Activated naive CD8-positive, alpha-beta T cell treated with anti-CD3 and anti-CD28 coated beads, Interleukin-2, amount 10 ng/mL, durations not matched to agents 7 days and 5 days (primary cell): Measurements from ENCODE around the gene TIMM23. TPM values are rescaled to one million over a fixed set of nuclear protein-coding genes. Genes with fewer than 3 reads are reported as not detected.
"Not testable (repeated sequence)": the region's sequence is repeated elsewhere in the genome, so short reads cannot be mapped to it uniquely, and the experiment has no call there.

Experiments used
- ATAC-seq: fragments of 150-1000 bp; cut with Tn5 transposase; one replicate; pipeline ENCODE4 v1.10.0; 2021; ENCODE audit warnings: low read depth, moderate library complexity
- POLR2A ChIA-PET: fragments of 350-600 bp; sonication (Branson Sonifier 250); formaldehyde crosslinking; loops from one replicate; lab custom pipeline; 2021; ENCODE audit warnings: antibody characterized with exemption; lab: Charles Lee
- DNase-seq: peaks from one replicate; pipeline ENCODE4 v3.0.0; 2021
- H3K27ac Mint-ChIP-seq: one replicate; pipeline ENCODE4 v1.8.0; 2022; ENCODE audit warnings: mild to moderate bottlenecking, mixed read lengths
- H3K27me3 Mint-ChIP-seq: one replicate; pipeline ENCODE4 v1.8.0; 2022; ENCODE audit warnings: mild to moderate bottlenecking, moderate library complexity, mixed read lengths
- H3K36me3 Mint-ChIP-seq: one replicate; pipeline ENCODE4 v1.8.0; 2021; ENCODE audit warnings: mild to moderate bottlenecking, mixed read lengths
- H3K4me1 Mint-ChIP-seq: one replicate; pipeline ENCODE4 v1.8.0; 2021; ENCODE audit warnings: mixed read lengths
- H3K4me3 Mint-ChIP-seq: one replicate; pipeline ENCODE4 v1.8.0; 2022; ENCODE audit warnings: mild to moderate bottlenecking, moderate library complexity, mixed read lengths
- H3K9me3 Mint-ChIP-seq: one replicate; pipeline ENCODE4 v1.8.0; 2021; ENCODE audit warnings: mixed read lengths
- total RNA-seq, 2 experiments: library from RNA; stranded (reverse); gene quantifications; one replicate each; pipeline ENCODE4 v1.2.3, GENCODE V29; 2021

TIMM23 gene
- total RNA-seq, 2 experiments from 2014 or later: 42.7 to 43.8 TPM

DNA sequence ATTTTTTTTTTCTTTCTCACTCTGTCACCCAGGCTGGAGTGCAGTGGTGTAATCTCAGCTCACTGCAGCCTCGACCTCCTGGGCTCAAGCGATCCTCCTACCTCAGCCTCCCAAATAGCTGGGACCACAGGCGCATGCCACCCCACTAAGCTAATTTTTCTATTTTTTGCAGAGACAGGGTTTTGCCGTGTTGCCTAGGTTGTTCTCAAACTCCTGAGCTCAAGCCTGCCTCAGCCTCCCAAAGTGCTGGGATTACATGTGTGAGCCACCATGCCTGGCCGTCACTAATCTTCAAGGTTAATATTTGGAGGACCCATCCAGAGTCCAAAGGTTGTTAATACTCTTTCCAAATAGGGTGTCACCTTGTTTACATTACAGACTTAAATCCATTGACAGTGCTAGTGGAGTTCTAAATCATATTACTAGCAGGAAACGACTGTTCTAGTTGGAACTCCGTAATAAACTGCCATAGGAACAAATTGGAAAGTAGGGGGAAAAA, 29.9 kb downstream of the TIMM23 start:
- H3K9me3 Mint-ChIP-seq, POLR2A ChIA-PET, DNase-seq, H3K4me1 Mint-ChIP-seq, ATAC-seq, H3K4me3 Mint-ChIP-seq, H3K27me3 Mint-ChIP-seq, H3K27ac Mint-ChIP-seq: not testable (repeated sequence)
- peaks cover 35% of the 10 kb centered on the region for H3K36me3 Mint-ChIP-seq

DNA sequence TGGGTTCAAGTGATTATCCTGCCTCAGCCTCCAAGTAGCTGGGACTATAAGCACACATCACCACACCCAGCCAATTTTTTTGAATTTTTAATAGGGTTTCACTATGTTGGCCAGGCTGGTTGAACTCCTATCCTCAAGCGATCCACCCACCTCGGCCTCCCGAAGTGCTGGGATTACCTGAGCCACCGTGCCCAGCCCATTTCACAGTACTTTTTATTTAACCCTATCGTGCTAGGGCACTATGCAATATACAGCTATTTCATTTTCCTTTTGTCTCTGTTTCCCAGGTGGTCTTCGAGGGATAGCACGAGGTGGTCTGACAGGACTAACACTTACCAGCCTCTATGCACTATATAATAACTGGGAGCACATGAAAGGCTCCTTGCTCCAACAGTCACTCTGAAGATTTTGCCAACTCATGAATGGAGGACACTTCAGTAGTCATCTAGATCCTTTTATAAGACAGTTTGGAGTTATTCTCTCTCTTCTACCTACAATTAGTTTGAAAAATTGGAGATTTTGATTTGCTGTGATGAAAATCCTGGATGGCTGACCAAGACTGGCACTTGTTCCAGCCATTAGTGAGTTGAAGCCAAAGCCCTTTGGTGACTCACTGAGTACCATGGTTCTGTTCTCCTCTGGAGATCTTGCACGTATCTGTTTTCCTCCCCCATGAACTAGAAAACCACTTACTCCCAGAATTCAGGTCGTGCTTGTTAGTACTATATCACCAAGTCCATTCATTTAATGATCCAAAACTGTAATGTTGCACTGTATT, 30.8 kb downstream of the TIMM23 start:
- no peak overlapping the region for H3K27ac Mint-ChIP-seq
- ATAC-seq: no peak
- no peaks in the 10 kb centered on the region for H3K27me3 Mint-ChIP-seq
- no peak for DNase-seq
- no peaks in the 10 kb centered on the region for H3K9me3 Mint-ChIP-seq
- H3K36me3 Mint-ChIP-seq: peaks cover 33% of the 10 kb centered on the region
- no peak overlapping the region for H3K4me3 Mint-ChIP-seq
- no peaks in the 10 kb centered on the region for H3K4me1 Mint-ChIP-seq
- POLR2A ChIA-PET: no interaction called here

DNA sequence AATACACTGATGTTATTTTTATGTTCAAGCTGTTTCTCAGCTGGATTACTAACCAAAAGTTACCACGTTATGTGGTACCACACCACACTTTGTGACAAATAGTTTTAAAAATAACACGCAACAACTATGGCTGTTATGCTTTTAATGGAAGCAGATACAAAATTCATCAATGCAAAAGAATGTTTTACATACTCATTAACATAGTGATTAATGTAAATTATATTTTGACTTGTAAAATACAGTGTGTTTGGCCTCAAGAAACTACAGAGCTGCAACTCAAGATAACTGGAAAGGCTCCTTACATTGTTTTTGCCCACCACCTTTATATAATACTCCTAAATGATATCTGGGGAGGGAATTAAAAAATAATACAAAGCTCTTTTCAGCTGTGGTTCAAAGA, 32.7 kb downstream of the TIMM23 start:
- no peak overlapping the region for H3K4me3 Mint-ChIP-seq

DNA sequence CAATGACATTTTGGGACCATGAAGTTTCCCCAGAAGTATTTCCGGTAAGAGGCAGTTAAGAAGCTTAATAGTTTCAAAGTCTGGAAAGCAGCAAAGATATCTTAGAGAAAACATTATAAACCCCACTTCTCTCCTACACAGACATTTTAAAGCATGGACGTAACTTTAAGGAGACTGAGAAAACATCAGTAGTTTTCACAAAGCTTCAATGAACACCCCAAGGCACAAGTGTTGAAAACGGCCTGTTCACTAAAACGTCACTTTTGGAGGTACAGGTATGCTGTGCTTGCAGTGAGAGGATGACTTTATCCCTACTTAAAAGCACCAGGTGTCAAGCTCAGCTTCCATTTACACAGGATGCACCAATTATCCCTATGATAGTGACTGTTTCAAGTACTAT, 33.1 kb downstream of the TIMM23 start:
- DNase-seq (no peak), ATAC-seq (no peak)
- no peaks in the 10 kb centered on the region for H3K9me3 Mint-ChIP-seq
- no peak overlapping the region for H3K27ac Mint-ChIP-seq
- H3K4me1 Mint-ChIP-seq: no peaks in the 10 kb centered on the region
- POLR2A ChIA-PET: interaction anchor here (0.5 kb wide), 1 partner anchor 409 kb away, joined by 3 read pairs; no protein-coding TSS in a partner anchor
- no peak overlapping the region for H3K4me3 Mint-ChIP-seq
- H3K36me3 Mint-ChIP-seq: peaks cover 18% of the 10 kb centered on the region
- no peaks in the 10 kb centered on the region for H3K27me3 Mint-ChIP-seq

More for the DNA sequence above, 32.7 kb downstream of the TIMM23 start:
- H3K36me3 Mint-ChIP-seq: peaks cover 21% of the 10 kb centered on the region
- no peaks in the 10 kb centered on the region for H3K4me1 Mint-ChIP-seq
- H3K9me3 Mint-ChIP-seq: no peaks in the 10 kb centered on the region
- no peak overlapping the region for H3K27ac Mint-ChIP-seq
- H3K27me3 Mint-ChIP-seq: no peaks in the 10 kb centered on the region
- ATAC-seq (no peak), DNase-seq (no peak)
- POLR2A ChIA-PET: no interaction called here

DNA sequence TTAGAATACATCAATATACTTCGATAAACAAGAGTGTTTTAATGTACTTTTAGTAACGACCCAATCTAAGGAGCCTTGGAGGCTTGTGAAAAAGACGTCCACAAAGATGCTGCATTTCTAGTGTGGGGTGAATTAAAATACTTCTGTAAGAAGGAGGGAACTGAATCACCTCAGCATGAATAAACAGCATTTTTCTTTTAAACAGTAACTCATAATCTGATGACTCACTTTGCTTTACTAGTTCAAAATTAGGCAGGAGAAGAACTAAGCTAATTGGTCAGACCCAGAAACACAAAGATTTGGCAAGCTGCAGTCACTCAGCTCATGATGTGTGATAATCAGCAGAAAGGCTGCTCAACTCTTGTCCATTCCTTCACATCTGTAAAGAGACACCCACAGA, 33.9 kb downstream of the TIMM23 start:
- H3K27ac Mint-ChIP-seq: no peak overlapping the region
- peaks cover 21% of the 10 kb centered on the region for H3K36me3 Mint-ChIP-seq

DNA sequence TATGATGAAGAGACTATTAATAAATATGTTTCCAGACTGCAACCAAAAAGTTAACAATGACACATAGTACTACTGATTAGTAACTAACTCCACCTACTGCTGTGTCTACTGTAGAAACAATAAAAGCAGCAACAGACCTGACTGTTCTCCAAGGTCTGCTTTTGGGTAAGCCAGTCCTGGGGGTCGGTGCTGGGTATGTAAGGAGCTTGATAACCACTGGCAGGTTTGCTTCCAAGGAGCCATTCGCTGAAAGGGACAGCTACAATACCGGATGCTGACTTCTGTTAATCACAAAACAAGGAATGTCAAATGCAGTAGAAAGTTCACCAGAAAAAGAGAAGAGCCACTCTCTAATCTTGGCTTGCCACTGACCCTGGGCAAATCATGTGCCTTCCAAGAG, 40.5 kb downstream of the TIMM23 start:
- peaks cover 5% of the 10 kb centered on the region for H3K4me1 Mint-ChIP-seq
- no peak for DNase-seq
- H3K9me3 Mint-ChIP-seq: no peaks in the 10 kb centered on the region
- no peaks in the 10 kb centered on the region for H3K27me3 Mint-ChIP-seq
- H3K4me3 Mint-ChIP-seq: no peak overlapping the region
- no peak for ATAC-seq
- POLR2A ChIA-PET: no interaction called here
- peaks cover 31% of the 10 kb centered on the region for H3K36me3 Mint-ChIP-seq
- no peak overlapping the region for H3K27ac Mint-ChIP-seq

More for the DNA sequence above, 33.9 kb downstream of the TIMM23 start:
- no peak for DNase-seq
- POLR2A ChIA-PET: interaction anchor here (0.6 kb wide), 1 partner anchor 21 kb away, joined by 4 read pairs; no protein-coding TSS in a partner anchor
- ATAC-seq: no peak
- no peak overlapping the region for H3K4me3 Mint-ChIP-seq
- no peaks in the 10 kb centered on the region for H3K4me1 Mint-ChIP-seq
- no peaks in the 10 kb centered on the region for H3K27me3 Mint-ChIP-seq
- H3K9me3 Mint-ChIP-seq: no peaks in the 10 kb centered on the region

DNA sequence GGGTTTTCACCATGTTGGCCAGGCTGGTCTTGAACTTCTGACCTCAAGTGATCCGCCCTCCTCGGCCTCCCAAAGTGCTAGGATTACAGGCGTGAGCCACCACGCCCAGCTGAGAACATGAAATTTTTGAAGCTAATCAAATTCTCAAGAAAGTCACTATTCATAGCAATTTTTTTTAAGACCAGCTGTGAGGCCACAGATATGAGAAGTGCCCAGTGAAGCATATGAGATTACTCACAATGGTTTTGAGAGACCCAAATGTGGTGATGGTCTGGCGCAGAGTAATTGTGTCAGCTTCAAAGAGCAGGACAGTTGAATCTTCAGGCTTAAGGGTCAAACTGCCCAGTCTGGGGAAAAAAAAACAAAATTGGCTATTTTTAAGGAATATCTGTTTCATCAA, 41.9 kb downstream of the TIMM23 start:
- no peak for DNase-seq
- no peak overlapping the region for H3K4me3 Mint-ChIP-seq
- H3K27ac Mint-ChIP-seq: no peak overlapping the region
- POLR2A ChIA-PET: no interaction called here
- no peak for ATAC-seq
- peaks cover 10% of the 10 kb centered on the region for H3K4me1 Mint-ChIP-seq
- peaks cover 26% of the 10 kb centered on the region for H3K36me3 Mint-ChIP-seq
- H3K27me3 Mint-ChIP-seq: no peaks in the 10 kb centered on the region
- no peaks in the 10 kb centered on the region for H3K9me3 Mint-ChIP-seq

DNA sequence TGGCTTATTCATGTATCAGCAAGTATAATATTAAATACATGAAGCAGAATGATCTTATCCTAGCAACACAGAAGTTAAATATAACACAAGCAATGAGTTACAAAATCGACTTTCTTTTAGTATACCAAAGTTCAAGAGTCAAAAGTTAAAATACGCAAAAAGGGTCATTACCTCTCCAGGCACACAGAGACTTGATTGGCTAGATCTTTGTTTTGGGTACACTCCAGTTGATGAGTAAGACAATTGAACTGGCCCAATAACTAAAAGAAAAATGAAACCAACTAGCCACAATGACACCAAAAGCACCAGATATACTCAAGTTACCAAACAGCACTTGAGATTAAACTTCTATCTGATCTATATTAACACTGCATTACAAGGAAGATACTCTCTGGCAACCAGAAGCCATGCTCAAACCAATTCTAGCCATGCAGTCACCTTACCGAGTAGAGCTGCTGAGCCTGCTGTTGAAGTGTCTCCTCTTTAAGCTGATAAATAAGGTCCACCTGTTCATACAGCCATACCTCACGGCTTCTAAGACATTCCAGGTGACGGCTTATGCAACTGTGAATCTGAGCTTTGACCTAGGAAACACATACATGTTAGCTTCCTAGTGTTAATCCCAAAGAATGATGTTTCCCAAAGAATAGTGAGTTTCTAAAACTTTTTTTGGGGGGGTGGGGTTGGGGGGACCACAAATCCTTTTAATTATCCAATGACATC, 42.6 kb downstream of the TIMM23 start:
- Mint-ChIP-seq H3K27ac (no peak overlapping the region), H3K36me3 (peaks cover 26% of the 10 kb centered on the region)
- POLR2A ChIA-PET: no interaction called here

DNA sequence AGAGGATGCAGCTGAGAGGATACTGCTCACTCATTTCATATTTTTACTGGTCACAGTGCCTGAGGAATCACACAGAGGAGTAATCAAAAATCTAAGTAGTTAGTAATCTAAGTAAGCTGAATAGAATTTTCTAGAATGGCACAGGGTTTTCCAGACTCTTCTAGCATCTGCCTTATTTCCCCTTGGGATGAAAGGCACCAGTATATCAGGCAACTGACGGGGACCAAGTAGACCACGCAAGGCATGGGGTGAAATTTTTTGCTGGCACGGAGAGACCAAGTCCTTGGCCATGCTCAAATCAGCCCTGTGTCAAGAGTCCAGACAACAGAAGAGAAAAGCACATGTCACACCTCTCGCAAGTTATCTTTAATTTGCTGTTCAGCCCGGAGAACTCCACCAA, 43.9 kb downstream of the TIMM23 start:
- peaks cover 20% of the 10 kb centered on the region for H3K36me3 Mint-ChIP-seq
- peaks cover 24% of the 10 kb centered on the region for H3K4me1 Mint-ChIP-seq
- POLR2A ChIA-PET: no interaction called here
- no peak for DNase-seq
- H3K4me3 Mint-ChIP-seq: no peak overlapping the region
- no peak for ATAC-seq
- no peak overlapping the region for H3K27ac Mint-ChIP-seq
- H3K9me3 Mint-ChIP-seq: no peaks in the 10 kb centered on the region
- no peaks in the 10 kb centered on the region for H3K27me3 Mint-ChIP-seq

More for the DNA sequence above, 42.6 kb downstream of the TIMM23 start:
- Mint-ChIP-seq H3K9me3 (no peaks in the 10 kb centered on the region), H3K4me3 (no peak overlapping the region), H3K4me1 (peaks cover 16% of the 10 kb centered on the region), H3K27me3 (no peaks in the 10 kb centered on the region)
- ATAC-seq (no peak), DNase-seq (no peak)

DNA sequence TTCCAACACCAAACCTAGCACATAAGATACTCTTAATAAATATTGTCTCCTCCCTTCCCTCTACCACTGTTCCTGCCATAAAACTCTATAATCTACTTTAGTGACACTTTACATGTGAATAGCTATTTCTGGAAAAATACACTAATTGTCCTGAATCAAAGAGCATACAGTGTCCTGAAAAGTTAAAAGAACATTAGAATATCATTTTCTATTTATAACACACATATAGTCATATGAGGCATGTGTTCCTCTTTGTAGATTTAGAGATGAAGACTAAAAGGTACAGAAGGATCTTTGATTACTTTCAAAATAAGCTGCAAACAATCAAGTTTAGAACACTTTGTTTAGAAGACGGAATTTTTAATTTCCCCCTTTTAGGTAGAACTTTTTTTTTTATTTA, 44.5 kb downstream of the TIMM23 start:
- POLR2A ChIA-PET: no interaction called here
- Mint-ChIP-seq H3K36me3 (peaks cover 18% of the 10 kb centered on the region), H3K27me3 (no peaks in the 10 kb centered on the region), H3K9me3 (no peaks in the 10 kb centered on the region), H3K27ac (no peak overlapping the region), H3K4me1 (peaks cover 27% of the 10 kb centered on the region), H3K4me3 (no peak overlapping the region)
- ATAC-seq: no peak
- no peak for DNase-seq

DNA sequence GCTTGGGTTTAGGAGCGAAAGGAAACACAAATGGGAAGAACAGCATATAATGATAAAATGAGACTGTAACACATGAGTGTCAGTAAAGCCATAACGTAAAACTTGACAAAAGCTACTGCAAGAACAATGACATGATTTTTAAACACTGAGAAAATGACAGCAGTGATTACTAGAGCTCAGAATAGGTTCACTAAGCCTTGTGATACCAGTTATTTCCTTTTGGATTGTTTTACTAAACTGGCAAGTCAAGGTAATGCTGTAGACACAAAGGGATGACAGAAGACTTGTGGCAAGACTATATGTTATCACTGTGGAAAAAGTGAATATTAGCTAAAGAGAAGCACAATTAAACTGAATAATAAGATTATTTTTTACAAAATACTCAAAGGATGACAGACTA, 45.4 kb downstream of the TIMM23 start:
- Mint-ChIP-seq H3K36me3 (peaks cover 18% of the 10 kb centered on the region), H3K27me3 (no peaks in the 10 kb centered on the region), H3K9me3 (no peaks in the 10 kb centered on the region), H3K4me1 (peaks cover 30% of the 10 kb centered on the region), H3K4me3 (no peak overlapping the region), H3K27ac (no peak overlapping the region)
- POLR2A ChIA-PET: no interaction called here
- DNase-seq (no peak), ATAC-seq (no peak)

DNA sequence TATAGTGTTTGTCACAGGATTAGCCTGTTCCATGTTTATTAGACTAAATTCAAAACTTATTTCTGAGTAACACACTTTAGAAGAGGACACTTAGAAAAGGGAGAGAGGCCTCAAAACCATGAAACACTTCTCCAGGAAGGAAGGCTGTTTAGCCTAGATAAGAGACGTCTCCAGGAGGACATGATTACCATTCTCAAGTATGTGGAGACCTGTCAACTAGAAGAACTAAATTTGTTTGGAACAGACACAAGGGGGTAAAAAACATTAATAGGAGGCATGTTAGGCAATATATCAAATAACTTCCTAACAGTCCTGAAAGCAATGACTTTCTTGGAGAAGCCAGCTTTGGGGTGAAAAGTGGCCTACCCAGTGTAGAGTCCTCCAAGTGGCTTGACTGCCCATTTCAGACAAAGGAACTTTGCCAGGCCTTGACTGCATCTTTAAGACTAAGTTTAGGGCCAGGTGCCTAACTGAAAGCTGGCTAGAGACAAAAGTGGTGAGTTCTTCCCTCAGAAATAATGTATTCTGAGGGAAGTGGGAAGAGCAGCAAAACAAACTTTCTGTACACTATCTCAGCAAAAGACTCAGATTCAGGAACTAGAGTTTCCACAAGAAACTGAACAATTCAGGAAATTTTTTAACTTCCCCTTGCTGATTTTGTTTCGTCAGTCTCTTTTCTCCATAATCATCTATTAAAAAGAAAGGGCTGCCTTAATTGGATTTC, 46.3 kb downstream of the TIMM23 start:
- Mint-ChIP-seq H3K4me3 (no peak overlapping the region), H3K9me3 (no peaks in the 10 kb centered on the region), H3K27me3 (no peaks in the 10 kb centered on the region), H3K4me1 (peaks cover 32% of the 10 kb centered on the region), H3K27ac (no peak overlapping the region), H3K36me3 (peaks cover 18% of the 10 kb centered on the region)
- POLR2A ChIA-PET: no interaction called here
- ATAC-seq (no peak), DNase-seq (no peak)

DNA sequence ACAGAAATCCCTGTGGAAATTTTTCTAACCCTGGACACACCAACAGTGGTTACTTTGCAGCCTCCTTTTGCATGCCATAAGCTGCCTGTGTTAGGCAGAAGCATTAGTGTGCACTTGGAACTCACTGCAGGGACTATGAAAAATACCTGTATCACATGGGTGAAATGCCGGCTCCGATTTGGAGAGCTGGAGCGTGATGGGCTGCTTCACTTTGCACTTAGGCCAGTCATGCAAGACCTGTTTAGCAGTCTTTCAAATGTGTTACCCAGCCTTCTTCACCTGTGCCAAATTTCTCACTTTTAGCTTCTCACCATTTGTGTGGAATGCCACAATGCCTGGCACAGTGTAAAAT, 46.9 kb downstream of the TIMM23 start:
- Mint-ChIP-seq H3K4me3 (peak overlapping the region; percentile 12), H3K9me3 (no peaks in the 10 kb centered on the region), H3K4me1 (peaks cover 37% of the 10 kb centered on the region), H3K27me3 (no peaks in the 10 kb centered on the region), H3K36me3 (peaks cover 18% of the 10 kb centered on the region), H3K27ac (no peak overlapping the region)
- ATAC-seq: no peak
- POLR2A ChIA-PET: no interaction called here
- no peak for DNase-seq
